ENCODE measurements around the gene RPS2.

Gene RPS2

DNA sequence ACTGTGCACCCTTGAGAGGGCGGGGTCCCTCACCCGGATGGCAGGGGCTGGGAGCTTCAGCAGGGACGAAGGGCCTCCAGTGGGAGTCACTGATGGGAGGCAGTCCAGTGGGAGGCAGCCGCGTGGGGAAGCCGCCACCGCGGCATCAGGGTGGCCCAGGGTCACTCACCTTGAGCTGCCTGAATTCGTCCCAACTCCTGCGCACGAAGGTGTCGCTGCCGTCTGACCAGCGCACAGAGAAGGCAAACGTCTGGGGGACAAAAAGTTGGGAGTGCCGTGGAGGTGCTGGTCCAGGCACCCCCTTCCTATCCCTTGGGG, 16.1 kb upstream of the RPS2 start:
- no peak for DNase-seq

DNA sequence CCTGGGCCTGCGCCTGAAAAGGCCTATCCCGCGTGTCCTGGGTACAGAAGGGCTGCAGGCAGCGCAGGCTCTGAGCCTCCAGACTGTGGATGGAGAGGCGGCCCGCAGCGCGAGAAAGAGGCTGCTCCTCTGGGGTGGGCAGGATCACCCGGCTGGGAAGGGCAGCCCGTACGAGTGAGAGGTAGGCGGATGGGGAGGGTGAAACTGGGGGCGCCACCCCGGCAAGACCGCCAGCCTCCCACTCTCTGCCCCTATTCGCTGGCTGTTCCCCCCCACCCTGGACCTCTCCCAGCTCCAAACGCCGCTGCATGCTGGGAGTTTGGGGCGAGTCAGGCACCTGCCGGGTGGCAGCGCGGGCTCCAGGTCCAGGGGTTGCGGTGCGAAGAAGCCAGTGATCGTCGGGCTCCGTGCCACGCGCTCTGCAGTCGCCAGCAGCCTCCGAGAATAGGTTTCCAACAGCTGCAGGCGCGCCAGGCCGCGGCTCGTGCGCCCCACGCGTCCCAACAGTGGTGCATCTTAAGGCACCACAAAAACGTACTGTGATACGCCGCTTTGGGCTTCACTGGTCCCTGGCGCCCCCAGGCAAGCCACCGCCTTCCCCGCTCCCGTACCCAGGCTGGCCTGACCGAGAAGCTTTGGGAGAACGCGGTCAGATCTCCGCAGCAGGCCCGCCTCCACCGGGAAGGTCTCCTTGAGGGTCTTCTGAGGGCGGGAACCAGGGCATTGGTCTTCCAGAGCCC, 15.6 kb upstream of the RPS2 start:
- DNase-seq: no peak

GRCh38 chr16:1979271-1980029, 14.8 kb upstream of the RPS2 start:
- peak; percentile 25 for DNase-seq

DNA sequence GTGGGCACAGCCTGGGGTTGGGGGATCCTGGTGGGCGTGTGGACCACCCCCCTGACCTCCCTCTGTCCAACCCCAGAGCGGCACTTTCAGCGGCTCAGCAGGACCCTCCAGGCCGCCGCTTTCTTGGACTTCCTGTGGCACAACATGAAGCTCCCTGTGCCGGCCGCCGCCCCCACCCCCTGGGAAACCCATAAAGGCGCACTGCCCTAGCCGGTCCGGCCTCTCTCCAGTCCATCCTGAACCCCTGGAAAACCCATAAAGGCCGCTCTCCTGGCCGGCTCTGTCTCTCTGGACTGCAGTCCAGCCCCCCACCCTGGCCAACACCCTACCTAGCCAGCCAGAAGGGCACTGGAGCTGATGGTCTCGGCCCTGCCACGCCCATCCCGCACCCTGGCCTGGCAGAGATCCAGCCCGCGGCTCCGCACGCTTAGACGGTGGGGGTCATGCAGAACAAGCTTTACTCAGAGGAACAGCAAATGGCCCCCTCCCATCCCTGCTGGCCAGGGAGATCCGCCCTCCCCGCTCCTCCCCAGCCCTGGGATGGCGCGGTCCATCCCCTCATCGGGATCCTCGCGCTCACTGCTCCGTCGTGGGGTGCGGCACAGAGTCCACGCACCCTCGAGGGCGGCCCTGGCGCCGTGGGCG, 14.0 kb upstream of the RPS2 start:
- no peak for DNase-seq

DNA sequence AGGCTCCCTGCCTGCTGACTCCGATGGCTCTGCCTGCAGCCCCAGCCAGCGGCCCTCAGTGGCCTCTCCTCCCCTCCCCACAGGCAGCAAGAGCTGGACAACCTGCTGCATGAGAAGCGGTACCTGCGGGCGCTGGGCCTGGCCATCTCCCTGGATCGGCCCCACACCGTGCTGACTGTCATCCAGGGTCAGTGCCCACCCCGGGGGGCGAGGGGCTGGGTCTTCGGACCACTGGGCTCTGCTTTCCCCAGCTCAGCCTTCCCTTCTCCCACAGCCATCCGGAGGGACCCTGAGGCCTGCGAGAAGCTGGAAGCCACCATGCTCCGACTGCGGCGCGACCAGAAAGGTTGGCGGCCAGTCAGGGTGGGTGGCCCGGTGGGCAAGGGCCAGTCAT, 13.2 kb upstream of the RPS2 start:
- DNase-seq: no peak

DNA sequence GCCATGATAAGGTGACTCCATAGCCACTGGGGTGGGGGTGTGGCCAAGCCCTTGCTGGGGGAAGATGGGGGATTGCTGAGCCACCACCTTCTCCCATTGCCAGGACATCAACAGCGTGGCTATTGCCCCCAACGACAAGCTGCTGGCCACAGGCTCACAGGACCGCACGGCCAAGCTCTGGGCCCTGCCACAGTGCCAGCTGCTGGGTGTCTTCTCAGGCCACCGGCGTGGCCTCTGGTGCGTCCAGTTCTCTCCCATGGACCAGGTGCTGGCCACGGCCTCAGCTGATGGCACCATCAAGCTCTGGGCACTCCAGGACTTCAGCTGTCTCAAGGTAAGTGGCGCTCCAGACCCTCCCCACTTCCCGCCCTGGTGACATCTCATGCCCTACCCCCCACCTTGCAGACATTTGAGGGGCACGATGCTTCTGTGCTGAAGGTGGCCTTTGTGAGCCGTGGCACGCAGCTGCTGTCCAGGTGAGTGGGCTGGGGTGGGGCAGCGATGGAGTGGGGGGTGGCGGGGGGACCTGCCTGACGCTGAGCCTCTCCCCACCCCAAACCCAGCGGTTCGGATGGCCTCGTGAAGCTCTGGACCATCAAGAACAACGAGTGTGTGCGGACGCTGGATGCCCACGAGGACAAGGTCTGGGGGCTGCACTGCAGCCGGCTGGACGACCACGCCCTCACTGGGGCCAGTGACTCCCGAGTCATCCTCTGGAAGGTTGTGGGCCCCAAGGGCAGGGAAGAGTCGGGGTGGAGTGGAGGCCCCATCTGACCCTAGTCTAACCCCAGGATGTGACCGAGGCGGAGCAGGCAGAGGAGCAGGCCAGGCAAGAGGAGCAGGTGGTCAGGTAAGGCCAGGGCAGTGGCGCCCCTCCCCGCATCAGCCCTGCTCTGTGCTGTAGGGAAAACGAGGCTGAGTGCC, 12.6 kb upstream of the RPS2 start:
- DNase-seq: no peak

DNA sequence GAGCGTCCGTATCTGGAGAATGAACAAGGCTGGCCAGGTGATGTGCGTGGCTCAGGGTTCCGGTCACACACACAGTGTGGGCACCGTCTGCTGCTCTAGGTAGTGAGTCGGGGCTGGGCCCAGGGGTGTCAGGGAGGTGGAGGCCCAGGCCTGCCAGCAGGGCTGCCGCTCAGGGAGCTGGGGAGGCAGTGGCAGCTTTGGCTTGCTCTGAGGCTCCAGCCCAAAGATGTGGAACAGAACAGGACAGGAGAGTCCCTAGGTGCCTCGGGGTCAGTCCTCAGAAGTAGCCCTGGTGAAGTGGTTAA, 11.5 kb upstream of the RPS2 start:
- DNase-seq: no peak

DNA sequence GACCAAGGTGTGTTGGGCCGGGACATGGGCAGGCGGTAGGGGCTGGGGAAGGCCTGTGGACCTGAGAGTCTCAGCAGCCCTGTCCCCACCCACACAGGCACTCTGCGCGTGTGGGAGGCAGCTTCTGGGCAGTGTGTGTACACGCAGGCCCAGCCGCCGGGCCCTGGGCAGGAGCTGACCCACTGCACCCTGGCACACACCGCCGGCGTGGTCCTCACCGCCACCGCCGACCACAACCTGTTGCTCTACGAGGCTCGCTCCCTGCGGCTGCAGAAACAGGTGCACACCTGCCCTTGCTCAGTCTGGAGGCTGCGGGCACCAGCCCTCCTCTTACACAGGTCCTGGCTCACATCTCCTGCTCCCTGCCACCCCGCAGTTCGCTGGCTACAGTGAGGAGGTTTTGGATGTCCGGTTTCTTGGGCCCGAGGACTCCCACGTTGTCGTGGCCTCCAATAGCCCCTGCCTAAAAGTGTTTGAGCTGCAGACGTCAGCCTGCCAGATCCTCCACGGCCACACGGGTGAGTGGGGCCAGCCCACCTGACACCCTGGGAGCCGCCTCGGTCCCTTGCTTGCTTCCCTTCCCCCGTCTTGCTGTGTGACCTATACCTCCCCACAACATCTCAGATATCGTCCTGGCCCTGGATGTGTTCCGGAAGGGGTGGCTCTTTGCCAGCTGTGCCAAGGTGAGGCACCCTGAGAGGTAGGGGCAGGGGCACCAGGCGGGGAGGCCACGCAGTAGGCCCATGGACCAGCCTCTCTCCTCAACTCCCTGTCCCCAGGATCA, 11.0 kb upstream of the RPS2 start:
- no peak for DNase-seq

DNA sequence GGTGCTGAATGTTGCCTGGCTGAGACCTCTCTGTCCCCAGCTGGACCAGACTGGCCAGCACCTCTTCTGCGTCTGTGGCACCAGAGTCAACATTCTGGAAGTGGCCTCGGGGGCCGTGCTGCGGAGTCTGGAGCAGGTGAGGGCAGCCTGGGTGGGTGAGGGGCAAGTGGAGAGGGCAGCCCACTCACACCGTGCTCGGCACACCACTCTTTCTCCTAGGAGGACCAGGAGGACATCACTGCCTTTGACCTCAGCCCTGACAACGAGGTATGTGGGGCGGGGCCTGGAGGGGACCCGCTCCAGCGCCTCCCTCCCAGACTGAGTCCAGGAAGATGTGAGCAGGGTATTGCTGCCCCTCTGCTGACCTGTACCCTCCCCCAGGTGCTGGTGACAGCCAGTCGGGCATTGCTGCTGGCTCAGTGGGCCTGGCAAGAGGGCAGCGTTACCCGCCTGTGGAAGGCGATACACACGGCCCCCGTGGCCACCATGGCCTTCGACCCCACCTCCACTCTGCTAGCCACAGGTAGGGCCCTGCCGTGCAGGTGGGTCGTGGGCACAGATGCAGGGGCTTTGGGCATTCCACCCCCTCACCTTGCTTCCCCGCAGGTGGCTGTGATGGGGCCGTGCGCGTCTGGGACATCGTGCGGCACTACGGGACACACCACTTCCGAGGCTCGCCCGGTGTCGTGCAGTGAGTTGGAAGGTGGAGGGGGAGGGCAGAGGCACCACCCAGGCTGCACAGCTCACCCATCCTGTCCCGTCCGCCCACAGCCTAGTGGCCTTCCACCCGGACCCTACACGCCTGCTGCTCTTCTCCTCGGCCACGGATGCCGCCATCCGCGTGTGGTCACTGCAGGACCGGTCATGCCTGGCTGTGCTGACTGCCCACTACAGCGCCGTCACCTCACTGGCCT, 9.8 kb upstream of the RPS2 start:
- no peak for DNase-seq

DNA sequence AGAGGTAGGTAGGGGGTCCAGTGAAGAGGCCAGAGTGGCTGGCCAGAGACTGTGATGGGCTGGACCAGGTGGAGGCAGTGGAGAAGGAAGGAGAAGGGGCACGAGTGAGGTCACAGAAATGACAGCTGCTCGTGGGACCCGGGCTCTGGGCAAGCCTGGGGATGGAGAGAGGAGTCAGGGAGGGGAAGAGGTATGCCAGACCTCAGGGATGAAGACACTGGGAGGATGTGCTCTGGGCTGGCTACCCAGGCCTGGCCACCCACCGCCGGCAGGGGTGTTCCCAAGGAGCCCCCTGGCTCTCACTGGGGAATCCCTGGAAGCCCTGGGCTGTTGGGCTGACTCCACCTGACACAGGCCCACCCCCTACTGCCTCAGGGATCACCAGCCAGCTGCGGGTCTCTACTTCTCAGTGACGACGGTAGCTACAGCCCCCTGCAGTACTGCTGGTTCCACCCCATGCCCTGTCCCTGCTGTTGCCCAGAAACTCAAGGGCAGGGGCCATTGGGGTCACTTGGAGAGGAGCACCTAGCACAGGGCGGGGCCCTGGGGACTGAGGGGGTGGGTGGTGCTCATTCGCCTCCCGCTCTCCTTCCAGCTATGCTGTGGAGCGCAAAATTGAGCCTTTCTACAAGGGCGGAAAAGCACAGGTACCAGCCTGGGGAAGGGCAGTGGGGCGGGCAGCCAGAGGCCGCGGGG, 9.0 kb upstream of the RPS2 start:
- no peak for DNase-seq

DNA sequence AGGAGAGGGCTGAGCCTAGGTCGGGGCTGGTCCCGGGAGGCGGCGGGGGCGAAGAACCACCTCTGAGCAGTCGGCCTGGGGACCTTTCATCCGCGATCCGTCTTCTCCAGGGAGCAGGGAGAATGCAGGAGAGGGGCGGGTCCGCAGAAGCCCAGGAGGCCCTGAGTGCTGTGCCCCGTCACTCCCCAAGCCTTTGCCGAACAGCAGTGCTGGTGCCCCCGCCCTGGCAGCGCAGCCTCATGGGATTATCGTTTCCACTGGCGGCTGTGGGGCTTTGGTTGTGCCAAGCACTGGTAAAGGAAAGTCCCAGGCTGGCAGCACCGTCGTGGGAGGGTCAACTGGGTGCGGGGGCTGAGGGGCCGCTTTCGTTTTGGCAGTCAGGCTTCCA, 7.9 kb upstream of the RPS2 start:
- no peak for DNase-seq

DNA sequence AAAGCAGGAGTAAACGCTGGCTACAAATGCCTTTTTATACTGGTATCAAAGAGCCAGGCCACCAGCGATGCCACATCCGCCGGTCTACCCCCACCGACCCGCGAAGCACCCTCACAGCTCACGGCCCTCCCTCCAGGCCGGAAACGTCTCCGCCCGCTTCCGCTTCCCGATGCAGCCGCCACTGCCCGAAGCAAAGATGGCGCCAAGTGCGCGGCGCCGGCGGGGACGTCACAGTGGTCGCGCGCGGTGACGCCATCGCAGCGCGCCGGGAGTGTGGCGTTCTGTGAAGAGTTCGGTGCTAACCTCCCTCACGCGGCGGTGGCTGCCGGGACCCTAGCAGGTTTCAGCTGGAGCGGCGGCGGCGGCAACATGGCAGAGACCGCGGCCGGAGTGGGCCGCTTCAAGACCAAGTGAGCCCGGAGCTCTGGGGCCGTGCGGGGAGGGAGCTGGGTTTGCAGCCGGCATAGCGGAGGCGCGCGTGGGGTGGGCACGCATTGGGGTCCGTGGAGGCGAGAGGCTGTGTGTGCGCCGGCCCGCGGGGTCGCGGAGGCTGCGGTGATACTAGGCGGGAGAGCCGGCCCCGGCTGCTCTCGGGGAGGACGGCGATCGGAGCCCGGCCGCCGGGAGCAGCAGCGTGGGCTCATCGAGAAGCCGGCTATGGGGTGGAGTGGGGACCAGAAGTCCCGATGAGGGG, 7.3 kb upstream of the RPS2 start, which contains the start of gene TBL3:
TSS of gene TBL3 (plus strand) at position 258 of the 694 bp plus-strand sequence. CDS start at position 370, 112 bp downstream.
- DNase-seq: peak; percentile 86

DNA sequence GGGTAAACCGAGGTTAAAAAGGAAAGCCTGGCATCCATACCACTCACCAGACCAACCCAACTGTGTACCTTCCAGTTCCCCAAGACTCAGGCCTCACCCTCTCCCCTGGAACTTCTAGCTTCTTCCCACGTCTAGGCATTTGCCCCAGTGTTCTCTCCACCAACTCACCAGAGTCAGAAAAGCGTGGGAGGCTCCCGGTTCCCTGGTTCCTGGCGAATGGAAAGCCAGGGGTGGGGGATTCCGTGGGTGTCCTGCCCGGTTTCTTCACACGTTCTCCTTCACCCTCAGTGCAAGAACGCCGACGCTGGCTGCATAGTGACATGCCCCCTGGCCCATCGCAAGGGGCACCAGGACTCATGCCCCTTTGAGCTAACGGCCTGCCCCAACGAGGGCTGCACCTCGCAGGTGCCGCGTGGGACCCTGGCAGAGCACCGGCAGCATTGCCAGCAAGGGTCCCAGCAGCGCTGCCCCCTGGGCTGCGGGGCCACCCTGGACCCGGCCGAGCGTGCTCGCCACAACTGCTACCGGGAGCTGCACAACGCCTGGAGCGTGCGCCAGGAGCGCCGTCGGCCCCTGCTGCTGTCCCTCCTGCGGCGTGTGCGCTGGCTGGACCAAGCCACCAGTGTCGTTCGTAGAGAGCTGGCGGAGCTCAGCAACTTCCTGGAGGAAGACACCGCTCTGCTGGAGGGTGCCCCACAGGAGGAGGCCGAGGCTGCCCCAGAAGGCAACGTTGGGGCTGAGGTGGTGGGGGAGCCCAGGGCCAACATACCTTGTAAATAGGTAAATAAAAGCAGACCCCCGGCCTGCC, 3.7 kb upstream of the RPS2 start:
- no peak for DNase-seq

DNA sequence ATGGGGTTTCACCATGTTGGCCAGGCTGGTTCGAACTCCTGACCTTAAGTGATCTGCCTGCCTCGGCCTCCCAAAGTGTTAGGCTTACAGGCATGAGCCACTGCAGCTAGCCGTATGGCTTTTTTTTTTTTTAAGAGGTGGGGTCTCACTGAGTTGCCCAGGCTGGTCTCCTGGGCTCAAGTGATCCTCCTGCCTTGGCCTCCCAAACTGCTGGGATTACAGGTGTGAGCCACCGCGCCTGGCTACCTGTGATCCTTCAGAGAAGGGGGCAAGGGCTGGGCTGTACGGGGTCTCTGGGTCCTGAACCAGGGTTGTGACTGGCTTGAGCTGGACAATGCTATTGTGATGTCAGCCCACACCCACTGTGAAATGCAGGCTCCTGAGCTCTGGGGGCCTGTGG, 1.8 kb upstream of the RPS2 start, which contains the start of gene RNF151:
TSS of gene RNF151 (plus strand) at position 397 of the 400 bp plus-strand sequence. CDS start 26 bp downstream, outside the sequence.
- no peak for DNase-seq

GRCh38 chr16:1965396-1966001, 873 bp upstream of the RPS2 start:
- no peak for DNase-seq

GRCh38 chr16:1963806-1964505, 670 bp downstream of the RPS2 start:
- no peak for DNase-seq

All from NCI-H1436 (cell line).